HuH-7 (cell line): ENCODE results near the gene SRF.

Source experiments
- DNase-seq: peaks from one replicate; pipeline ENCODE4 v3.0.0; 2011; ENCODE audit warnings: low spot score

Gene SRF

DNA sequence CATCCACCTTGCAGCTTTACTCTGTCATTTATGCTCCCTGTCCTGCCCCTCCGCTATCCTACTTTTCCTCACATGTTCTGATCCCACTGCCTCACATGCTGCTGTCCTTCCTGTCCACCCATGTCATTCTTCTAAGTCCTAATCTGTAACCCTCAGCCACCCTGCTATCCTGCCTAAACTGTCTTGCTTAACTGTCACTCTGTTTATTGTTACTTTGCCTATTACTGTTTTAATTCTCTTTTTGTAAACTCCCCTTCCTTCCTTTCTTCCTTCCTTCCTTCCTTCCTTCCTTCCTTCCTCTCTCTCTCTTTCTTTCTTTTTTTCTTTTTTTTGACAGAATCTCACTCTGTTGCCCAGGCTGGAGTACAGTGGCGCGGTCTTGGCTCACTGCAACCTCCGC lies 12.4 kb downstream of the SRF start:
- no peak for DNase-seq

DNA sequence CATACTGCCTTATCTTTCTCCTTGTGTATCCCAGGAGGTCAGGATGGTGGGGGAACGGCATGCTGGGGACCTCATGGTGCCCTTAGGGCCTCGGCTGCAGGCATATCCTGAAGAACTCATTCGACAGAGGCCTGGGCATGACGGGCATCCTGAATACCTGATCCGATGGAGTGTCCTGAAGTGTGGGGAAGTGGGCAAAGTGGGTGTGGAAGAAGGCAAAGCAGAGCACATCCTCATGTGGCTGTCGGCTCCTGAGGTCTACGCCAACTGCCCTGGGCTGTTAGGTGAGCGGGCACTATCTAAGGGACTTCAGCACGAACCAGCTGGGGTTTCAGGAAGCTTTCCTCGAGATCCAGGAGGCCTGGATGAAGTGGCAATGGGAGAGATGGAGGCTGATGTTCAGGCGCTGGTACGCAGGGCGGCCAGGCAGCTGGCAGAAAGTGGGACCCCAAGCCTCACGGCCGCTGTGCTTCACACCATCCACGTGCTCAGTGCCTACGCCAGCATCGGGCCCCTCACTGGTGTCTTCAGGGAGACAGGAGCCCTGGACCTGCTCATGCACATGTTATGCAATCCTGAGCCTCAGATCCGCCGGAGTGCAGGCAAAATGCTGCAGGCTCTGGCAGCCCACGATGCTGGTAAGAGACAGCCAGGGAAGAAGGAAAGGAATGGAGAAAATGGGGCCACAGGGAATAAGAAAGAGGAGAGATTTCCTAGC lies 13.4 kb downstream of the SRF start:
- no peak for DNase-seq

DNA sequence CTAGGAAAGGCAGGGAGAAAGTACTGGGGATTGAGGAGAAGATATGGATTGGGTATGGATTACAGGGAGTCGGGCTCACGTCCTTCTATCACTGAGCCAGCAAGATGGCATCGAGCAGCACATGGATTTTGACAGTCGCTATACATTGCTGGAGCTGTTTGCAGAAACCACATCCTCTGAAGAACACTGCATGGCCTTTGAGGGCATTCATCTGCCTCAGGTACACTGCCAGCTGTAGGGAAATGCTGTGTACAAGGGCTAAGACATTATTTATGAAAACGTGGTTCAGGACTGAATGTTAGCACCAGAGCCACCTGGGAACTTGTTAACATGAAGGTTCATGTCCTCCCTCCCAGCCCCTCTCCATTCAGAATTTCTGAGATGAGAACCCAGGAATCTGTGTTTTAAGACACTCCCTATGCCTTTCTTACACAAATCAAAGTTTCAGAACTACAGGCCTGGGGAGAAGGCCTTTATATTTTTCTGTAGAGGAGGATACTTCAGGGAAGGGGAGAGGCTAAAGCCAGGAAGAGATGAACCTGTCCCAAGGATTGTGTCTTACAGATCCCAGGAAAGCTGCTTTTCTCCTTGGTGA lies 14.4 kb downstream of the SRF start:
- DNase-seq = no peak

DNA sequence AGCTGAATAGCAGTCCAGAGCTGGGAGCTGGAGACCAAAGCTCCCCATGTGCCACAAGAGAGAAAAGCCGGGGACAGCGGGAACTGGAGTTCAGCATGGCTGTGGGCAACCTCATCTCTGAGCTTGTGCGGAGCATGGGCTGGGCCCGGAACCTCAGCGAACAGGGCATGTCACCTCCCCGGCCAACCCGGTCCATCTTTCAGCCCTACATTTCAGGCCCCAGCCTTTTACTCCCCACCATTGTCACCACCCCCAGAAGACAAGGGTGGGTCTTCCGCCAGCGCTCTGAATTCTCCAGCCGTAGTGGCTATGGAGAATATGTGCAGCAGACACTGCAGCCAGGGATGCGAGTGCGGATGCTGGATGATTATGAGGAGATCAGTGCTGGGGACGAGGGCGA lies 14.9 kb downstream of the SRF start:
- no peak for DNase-seq

DNA sequence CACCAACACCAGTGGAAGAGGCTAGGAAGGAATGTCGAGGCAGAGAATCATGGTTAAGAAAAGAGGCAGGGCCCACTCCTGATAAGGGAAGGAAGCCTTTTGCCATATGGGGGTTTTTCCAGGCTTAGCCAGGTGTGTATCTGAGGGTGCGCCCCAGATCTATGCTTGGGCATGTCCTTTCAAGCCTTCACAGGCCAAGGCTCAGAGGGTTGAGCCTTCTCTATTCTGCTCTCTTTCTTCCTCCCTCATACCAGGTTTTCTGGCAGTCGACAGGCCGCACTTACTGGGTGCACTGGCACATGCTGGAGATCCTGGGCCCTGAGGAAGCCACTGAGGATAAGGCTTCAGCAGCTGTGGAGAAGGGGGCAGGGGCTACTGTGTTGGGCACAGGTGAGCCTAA lies 15.6 kb downstream of the SRF start:
- no peak for DNase-seq

DNA sequence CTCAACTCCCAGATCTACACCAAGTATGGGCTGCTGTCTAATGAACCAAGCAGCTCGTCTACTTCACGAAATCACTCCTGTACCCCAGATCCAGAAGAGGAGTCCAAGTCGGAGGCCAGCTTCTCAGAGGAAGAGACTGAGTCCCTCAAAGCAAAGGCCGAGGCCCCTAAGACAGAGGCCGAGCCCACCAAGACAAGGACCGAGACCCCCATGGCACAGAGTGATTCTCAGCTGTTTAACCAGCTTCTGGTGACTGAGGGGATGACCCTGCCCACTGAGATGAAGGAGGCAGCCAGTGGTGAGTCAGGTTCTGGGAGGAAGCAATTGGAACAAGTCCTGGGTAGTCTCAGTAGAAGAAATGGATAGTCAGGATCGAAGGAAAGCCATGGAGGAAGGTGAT lies 16.8 kb downstream of the SRF start:
- DNase-seq = no peak

DNA sequence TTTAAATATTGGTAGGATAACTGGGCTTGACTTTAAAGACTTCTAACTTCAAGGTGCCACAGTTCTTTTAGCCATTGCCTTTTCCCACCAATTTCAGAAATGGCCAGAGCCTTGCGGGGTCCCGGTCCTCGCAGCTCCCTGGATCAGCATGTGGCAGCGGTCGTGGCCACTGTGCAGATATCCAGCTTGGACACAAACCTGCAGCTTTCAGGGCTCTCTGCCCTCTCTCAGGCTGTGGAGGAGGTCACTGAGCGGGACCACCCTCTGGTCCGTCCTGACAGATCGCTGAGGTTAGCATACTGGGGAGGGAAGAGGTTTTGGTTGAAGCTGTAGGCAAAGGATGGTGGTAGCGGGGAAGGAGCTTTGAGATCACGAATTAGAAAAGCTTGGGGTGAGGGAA lies 17.4 kb downstream of the SRF start:
- DNase-seq = no peak

DNA sequence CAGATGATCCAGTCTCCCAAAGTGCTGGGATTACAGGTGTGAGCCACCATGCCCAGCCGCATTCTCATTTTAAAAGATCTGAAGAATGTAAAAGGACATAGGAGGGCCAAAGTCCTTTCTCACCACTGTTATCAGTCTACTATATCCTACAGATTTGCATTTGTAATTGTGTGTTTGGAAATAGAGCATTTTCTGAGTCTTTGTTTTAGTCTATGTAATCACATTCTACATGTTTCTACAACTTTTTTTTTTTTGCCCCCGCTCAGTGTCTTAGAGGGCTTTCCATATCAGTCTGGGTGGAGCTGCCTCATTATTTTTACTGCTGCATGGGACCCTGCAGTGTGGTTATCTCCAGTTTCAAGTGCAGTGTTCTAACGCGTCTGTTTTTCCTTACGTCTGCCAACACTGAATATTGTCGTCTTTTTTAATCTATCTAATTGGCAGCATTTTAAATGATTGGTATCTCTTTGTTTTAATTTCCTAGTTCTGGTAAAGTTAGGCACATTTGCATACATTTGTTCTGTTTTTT lies 18.8 kb downstream of the SRF start:
- DNase-seq = no peak

DNA sequence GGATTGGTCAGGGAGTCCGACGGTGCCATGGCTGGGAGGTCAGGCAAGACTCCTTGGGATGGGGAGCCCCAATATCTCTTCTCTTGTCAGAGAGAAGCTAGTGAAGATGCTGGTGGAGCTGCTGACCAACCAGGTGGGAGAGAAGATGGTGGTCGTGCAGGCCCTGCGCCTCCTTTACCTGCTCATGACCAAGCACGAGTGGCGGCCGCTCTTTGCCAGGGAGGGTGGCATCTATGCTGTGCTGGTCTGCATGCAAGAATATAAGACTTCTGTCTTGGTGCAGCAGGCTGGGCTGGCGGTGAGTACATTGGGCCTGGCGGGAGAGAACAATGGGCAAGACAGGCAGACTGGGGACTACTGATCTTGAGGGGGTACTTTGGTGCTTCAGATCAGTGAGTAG lies 21.8 kb downstream of the SRF start:
- no peak for DNase-seq

DNA sequence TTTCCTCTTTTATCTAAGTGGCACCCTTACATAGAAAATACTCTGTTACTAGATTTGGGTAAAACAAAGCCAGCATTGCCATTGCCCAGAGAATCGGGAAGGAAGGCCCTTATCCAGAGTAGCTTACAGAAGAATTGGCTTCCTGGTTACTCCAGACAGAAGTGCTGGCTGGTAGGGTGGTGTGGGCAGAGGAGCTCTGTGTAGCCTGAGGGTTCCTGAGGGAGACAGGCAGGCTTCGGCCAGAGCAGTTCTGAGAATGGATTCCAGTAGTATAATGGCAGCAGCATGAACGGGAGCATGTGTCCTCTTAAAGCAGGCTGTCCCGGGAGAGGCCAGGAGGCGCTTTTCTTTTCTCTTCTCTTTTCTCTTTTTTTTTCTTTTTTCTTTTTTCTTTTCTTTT lies 22.9 kb downstream of the SRF start:
- no peak for DNase-seq

DNA sequence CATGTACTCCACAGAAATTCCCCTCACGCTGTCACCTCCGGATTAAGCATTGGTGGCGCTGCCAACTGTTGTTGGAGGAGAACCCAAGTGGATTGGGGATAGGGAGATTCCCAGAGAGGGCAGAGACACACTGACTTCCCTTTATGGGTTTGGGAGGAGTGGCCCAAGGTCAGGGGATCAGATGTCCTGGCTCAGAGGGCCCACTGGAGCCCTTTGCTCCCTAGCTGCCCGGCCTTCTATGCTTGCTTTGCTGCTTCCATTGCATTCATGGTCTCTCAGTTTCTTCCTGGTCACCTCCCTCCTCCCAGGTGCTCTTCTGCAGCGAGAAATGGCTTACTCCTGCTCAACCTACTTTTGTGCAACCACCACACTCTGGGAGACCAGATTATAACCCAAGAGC lies 25.3 kb downstream of the SRF start:
- DNase-seq = no peak

DNA sequence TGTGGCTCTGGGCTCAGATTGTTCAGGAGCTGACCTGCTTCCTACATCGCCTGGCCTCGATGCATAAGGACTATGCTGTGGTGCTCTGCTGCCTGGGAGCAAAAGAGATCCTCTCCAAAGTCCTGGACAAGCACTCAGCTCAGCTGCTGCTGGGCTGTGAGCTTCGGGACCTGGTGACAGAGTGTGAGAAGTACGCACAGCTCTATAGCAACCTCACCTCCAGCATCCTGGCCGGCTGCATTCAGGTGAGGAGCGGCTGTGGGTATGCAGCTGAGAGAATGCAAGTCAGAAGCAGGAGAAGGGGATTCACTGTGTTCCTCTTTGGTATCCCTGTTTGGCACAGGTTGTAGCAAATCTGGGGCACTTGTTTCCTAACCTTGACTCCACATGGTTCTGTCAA lies 28.8 kb downstream of the SRF start:
- no peak for DNase-seq

DNA sequence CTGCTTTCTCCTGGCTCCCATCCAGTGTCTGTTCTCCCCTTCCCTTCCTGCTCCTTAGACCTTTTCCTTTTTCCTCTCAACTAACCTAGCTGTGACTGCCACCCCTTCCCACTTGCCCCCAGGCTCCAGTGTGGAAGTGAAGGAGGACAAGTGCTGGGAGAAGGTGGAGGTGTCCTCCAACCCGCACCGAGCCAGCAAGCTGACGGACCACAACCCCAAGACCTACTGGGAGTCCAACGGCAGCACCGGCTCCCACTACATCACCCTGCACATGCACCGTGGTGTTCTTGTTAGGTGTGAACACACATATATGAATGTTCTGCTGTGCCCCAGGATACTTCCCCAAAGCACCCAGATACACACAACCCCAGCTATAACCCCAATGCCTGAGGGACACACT lies 29.5 kb downstream of the SRF start:
- DNase-seq = no peak

DNA sequence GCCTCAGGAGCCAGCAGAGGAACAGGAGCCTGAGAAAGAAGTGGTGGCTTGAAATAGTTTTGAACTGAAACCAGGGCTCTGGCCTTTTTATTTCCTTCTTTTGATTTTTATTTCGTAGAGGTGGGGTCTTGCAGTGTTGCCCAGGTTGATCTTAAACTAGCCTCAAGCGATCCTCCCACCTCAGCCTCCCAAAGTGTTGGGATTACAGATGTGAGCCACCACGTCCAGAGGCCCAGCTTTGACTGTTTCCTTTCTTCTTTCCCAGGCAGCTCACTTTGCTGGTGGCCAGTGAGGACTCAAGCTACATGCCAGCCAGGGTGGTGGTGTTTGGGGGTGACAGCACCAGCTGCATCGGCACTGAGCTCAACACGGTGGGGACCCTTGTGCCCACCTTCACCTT lies 31.4 kb downstream of the SRF start:
- no peak for DNase-seq

DNA sequence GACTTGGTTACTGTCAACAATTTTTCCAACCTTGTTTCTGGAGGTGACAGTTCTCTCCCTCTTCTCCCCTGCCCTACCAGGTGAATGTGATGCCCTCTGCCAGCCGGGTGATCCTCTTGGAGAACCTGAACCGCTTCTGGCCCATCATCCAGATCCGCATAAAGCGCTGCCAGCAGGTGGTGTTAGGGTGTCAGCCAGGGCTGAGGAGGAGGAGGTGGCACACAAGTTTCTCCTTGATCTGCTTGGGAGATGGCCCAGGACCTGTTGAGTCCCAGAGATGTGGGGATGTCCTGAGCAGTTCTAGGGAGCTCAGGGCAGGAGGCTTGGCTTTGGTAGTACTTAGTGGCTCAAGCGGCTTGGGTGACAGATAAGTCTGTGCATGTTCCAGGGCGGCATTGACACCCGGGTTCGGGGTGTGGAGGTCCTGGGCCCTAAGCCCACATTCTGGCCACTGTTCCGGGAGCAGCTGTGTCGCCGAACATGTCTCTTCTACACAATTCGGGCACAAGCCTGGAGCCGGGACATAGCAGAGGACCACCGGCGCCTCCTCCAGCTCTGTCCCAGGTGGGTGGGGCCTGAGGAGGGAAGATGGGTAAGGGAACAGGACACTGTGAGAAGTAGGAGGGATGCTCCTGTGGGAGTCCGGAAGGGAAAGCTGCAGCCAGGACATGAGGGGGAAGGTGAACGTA lies 32.1 kb downstream of the SRF start:
- no peak for DNase-seq

DNA sequence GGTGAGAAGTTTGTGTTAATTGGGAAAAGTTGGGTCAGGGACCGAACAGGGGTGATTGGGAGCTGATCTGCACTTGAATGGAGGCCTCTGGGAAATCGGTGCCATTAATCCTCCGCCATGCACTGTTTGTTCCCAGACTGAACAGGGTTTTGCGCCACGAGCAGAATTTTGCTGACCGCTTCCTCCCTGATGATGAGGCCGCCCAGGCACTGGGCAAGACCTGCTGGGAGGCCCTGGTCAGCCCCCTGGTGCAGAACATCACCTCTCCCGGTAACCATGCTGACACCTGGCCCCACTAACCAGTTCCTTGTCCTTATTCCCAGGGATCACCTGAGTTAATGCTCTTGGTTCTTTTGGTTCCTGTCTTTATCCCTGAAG lies 32.6 kb downstream of the SRF start:
- no peak for DNase-seq

DNA sequence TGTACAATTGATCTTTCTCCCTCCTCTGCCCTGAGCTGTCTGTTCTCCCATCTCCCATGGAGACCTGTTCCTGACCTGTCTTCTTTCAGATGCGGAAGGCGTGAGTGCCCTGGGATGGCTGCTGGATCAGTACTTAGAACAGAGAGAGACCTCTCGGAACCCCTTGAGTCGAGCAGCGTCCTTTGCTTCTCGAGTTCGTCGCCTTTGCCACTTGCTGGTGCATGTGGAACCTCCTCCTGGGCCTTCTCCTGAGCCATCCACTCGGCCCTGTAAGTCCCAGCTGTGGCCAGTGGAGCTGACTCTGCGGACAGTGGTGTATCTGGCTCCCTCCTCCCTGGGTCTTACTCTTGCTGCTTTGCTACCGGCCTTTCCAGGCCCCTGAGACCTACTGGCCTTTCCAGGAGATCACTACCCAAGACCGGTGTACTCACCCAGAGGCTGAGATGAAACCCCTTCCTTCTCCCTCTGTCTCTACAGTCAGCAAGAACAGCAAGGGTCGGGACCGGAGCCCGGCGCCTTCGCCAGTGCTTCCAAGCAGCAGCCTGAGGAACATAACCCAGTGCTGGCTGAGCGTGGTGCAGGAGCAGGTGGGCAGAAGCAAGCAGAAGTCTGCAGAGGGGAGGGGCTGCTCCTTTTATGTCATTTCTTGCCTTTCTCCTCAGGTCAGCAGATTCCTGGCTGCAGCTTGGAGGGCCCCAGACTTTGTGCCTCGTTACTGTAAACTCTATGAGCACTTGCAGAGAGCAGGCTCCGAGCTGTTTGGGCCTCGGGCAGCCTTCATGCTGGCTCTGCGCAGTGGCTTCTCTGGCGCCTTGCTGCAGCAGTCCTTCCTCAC lies 33.4 kb downstream of the SRF start:
- DNase-seq = no peak

DNA sequence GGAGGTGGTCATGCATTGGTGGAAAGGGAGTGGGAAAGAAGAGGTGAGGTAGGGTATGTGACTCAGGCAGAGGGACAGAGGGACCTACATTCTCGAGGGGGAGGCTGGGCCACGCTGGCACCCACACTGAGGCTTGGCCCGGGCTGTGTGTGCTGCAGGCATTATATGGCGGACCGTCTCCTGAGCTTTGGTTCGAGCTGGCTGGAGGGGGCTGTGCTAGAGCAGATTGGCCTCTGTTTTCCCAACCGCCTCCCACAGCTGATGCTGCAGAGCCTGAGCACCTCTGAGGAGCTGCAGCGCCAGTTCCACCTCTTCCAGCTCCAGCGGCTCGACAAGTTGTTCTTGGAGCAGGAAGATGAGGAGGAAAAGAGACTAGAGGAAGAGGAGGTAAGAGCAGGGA lies 34.8 kb downstream of the SRF start:
- no peak for DNase-seq

DNA sequence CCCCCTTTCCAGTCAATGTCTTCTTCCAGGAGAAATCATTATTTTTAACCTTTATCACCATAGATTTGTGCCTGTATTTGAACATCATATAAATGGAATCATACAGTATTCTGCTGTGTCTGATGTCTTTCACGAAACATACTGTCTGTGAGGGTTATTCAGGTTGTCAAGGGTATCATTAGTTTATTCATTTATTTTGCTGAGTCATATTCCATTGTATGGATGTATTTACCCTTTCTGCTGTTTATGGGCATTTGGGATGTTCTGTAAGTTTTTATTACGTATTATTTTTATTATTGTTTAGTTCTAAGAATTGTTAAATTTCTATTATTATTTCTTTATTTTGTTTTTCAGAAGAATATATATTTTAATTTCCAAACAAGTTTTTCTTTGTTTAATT lies 36.2 kb downstream of the SRF start:
- no peak for DNase-seq

DNA sequence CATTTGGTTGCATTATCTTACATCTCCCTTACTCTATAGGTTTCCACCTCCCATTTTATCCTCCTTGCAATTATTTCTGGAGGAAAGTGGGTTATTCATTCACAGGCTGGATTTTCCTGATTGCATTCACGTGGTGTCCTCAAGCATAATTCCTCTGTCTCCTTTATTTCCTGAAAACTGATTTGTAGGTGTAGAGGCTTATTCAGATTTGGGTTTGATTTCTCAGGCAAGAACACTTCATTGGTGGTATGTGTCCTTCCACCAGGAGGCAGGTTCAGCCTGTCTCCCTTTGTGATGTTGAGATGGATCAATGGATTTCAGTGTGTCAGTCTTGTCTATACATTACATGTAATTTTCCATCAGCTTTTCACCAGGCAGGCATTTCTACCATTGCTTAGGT lies 40.9 kb downstream of the SRF start:
- DNase-seq = no peak

DNA sequence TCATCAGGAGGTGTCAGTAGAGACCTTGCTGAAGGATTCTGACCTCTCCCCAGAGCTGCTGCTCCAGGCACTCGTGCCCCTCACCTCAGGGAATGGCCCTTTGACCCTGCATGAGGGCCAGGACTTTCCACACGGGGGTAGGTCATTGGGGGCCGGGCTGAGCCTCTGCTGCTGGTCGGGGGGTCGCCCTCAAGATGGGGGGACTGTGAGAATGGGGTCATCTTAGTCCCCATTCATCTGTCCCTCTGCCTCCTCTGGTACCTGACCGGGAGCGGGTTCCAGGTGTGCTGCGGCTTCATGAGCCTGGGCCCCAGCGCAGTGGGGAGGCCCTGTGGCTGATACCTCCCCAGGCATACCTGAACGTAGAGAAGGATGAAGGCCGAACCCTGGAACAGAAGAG lies 42.4 kb downstream of the SRF start:
- no peak for DNase-seq

DNA sequence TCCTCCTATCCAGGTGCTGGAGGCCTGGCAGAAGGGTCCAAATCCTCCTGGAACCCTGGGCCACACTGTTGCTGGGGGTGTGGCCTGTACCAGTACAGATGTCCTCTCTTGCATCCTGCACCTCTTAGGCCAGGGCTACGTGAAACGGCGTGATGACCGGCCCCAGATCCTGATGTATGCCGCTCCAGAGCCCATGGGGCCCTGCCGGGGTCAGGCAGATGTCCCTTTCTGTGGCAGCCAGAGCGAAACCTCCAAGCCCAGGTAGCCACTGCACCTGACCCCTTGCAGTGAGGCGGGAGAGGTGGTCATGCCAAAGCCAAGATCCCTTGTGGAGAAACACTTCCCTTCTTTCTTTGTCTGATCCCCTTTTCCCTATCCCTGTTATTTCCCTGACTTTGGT lies 44.0 kb downstream of the SRF start:
- DNase-seq = no peak

DNA sequence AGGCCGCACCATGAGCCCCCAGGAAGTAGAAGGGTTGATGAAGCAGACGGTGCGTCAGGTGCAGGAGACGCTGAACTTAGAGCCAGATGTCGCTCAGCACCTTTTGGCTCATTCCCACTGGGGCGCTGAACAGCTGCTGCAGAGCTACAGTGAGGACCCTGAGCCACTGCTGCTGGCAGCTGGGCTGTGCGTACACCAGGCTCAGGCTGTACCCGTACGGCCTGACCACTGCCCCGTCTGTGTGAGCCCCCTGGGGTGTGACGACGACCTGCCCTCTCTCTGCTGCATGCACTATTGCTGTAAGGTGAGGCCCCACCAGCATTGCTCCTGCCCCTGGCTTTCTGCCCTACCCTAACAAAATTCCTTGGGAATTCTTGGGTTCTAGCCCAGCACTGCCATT lies 45.1 kb downstream of the SRF start:
- no peak for DNase-seq
